HL-60 (cell line): ENCODE data around the gene GM2A.

Source experiments
- DNase-seq, 2 experiments: peaks; one replicate each; pipeline ENCODE4 v3.0.0-alpha.2; 2010 to 2020; ENCODE audit warnings: low read depth in 1 of 2, low spot score in 1 of 2
- H3K27ac ChIP-seq: fragments of 250-450 bp; sonication (Bioruptor Pico); replicated peaks from 2 replicates; pipeline ENCODE4 v1.5.1; 2020; ENCODE audit warnings: mild to moderate bottlenecking, moderate library complexity
- H3K27me3 ChIP-seq: fragments of 250-450 bp; sonication (Bioruptor Pico); 2 replicates; pipeline ENCODE4 v1.5.1; 2021; ENCODE audit warnings: mild to moderate bottlenecking, moderate library complexity; ENCODE audit not compliant: insufficient read depth, poor library complexity, severe bottlenecking
- H3K4me3 ChIP-seq: replicated peaks from 2 replicates; pipeline ENCODE4 v1.5.1; 2011; ENCODE audit warnings: mild to moderate bottlenecking, control low read depth, low read length; ENCODE audit not compliant: insufficient read depth
- CTCF ChIP-seq: IDR thresholded peaks from one replicate; pipeline ENCODE4 v1.5.1; 2011; ENCODE audit warnings: low read length, control low read depth, inconsistent platforms; ENCODE audit not compliant: insufficient read depth
- GABPA ChIP-seq: IDR thresholded peaks from 2 replicates; pipeline ENCODE4 v1.6.1; 2012; ENCODE audit warnings: low read depth
- POLR2AphosphoS5 ChIP-seq: IDR thresholded peaks from 2 replicates; pipeline ENCODE4 v1.6.1; 2012; ENCODE audit warnings: low read depth
- REST ChIP-seq: IDR thresholded peaks from 2 replicates; pipeline ENCODE4 v1.6.1; 2012; ENCODE audit warnings: low read depth; ENCODE audit not compliant: insufficient replicate concordance
- SPI1 ChIP-seq: IDR thresholded peaks from 2 replicates; pipeline ENCODE4 v1.6.1; 2012; ENCODE audit warnings: low read depth, mild to moderate bottlenecking, borderline replicate concordance

Gene GM2A

GRCh38 chr5:151218177-151218576, 34.8 kb upstream of the GM2A start:
- H3K27me3 ChIP-seq, result no peaks in the 10 kb centered on the region
- no peak overlapping the region for H3K4me3 ChIP-seq
- no peak overlapping the region for H3K27ac ChIP-seq
- no peak for TF ChIP-seq REST
- no peak for DNase-seq

GRCh38 chr5:151219138-151219537, 33.8 kb upstream of the GM2A start:
- no peak for DNase-seq
- H3K27me3 ChIP-seq, result no peaks in the 10 kb centered on the region
- no peak overlapping the region for H3K4me3 ChIP-seq
- no peak overlapping the region for H3K27ac ChIP-seq
- TF ChIP-seq GABPA (no peak), SPI1 (no peak), CTCF (no peak), POLR2AphosphoS5 (no peak), REST (no peak)

GRCh38 chr5:151219789-151220188, 33.2 kb upstream of the GM2A start:
- Histone ChIP-seq H3K4me3 (no peak overlapping the region), H3K27ac (no peak overlapping the region), H3K27me3 (no peaks in the 10 kb centered on the region)
- TF ChIP-seq SPI1 (no peak), POLR2AphosphoS5 (no peak), REST (no peak), CTCF (no peak), GABPA (no peak)
- no peak for DNase-seq

DNA sequence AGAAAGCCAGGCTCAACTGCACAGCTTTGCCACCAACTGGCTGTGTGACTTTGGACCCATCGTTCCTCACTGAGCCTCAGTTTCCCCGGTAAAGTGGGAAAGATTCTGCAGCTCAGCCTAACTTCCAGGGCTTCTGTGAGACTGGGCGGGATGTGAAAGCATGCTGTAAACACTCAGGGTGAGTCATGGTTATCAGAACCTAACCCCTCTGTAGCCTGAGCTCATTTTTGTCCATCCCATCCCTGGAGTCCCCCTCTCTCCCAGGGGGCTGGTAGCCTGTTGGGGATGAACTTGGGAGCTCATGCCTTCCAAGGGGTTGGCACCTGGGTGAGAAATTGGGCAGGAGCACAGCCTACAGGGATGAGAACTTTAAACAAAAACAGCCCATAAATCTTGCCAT, 31.4 kb upstream of the GM2A start:
- no peak overlapping the region for H3K27ac ChIP-seq
- H3K27me3 ChIP-seq, result no peaks in the 10 kb centered on the region
- H3K4me3 ChIP-seq, result no peak overlapping the region
- TF ChIP-seq POLR2AphosphoS5 (no peak), SPI1 (no peak), REST (no peak), CTCF (no peak), GABPA (no peak)
- DNase-seq, result no peak
